H9 (cell line): ENCODE results near the gene TAF12. TPM values are rescaled to one million over a fixed set of nuclear protein-coding genes. Genes with fewer than 3 reads are reported as not detected.
"Not testable (repeated sequence)": the region's sequence is repeated elsewhere in the genome, so short reads cannot be mapped to it uniquely, and the experiment has no call there.

Experiments
- DNase-seq: peaks from one replicate; pipeline ENCODE4 v3.0.0-alpha.2; 2017
- H2AFZ ChIP-seq: one replicate; pipeline ENCODE4 v1.6.1; 2013; ENCODE audit warnings: mild to moderate bottlenecking, low read length, control low read depth, moderate library complexity
- H2AK5ac ChIP-seq: 2 replicates; pipeline ENCODE4 v1.6.1; 2013; ENCODE audit warnings: low read length, control low read depth, mixed read lengths; ENCODE audit not compliant: insufficient read length
- H2BK120ac ChIP-seq: one replicate; pipeline ENCODE4 v1.6.1; 2013; ENCODE audit warnings: low read depth, mild to moderate bottlenecking, low read length, control low read depth, inconsistent platforms; ENCODE audit not compliant: poor library complexity, severe bottlenecking
- H2BK12ac ChIP-seq: 2 replicates; pipeline ENCODE4 v1.6.1; 2013; ENCODE audit warnings: low read length, control low read depth, mixed read lengths, low read depth; ENCODE audit not compliant: insufficient read length
- H2BK15ac ChIP-seq: 2 replicates; pipeline ENCODE4 v1.6.1; 2013; ENCODE audit warnings: low read depth, low read length, control low read depth
- H2BK20ac ChIP-seq: one replicate; pipeline ENCODE4 v1.6.1; 2013; ENCODE audit warnings: low read depth, mild to moderate bottlenecking, low read length, control low read depth, inconsistent platforms; ENCODE audit not compliant: poor library complexity, severe bottlenecking
- H2BK5ac ChIP-seq: 2 replicates; pipeline ENCODE4 v1.6.1; 2013; ENCODE audit warnings: low read length, control low read depth, mixed read lengths; ENCODE audit not compliant: insufficient read length
- H3K14ac ChIP-seq: 2 replicates; pipeline ENCODE4 v1.6.1; 2013; ENCODE audit warnings: low read length, control low read depth; ENCODE audit not compliant: insufficient read depth
- H3K18ac ChIP-seq: 2 replicates; pipeline ENCODE4 v1.6.1; 2013; ENCODE audit warnings: low read depth, mild to moderate bottlenecking, mixed read lengths, low read length, control low read depth; ENCODE audit not compliant: insufficient read length
- H3K23ac ChIP-seq: 2 replicates; pipeline ENCODE4 v1.6.1; 2013; ENCODE audit warnings: low read length, control low read depth, mixed read lengths, low read depth; ENCODE audit not compliant: insufficient read length
- H3K23me2 ChIP-seq: 2 replicates; pipeline ENCODE4 v1.6.1; 2013; ENCODE audit warnings: low read depth, mild to moderate bottlenecking, mixed read lengths, low read length, control low read depth; ENCODE audit not compliant: insufficient read length, poor library complexity, severe bottlenecking
- H3K27ac ChIP-seq: 2 replicates; pipeline ENCODE4 v1.5.1; 2013; ENCODE audit warnings: low read length, control low read depth, mixed read lengths, low read depth; ENCODE audit not compliant: insufficient read length
- H3K27me3 ChIP-seq: 2 replicates; pipeline ENCODE4 v1.6.1; 2013; ENCODE audit warnings: low read length, control low read depth, inconsistent platforms; ENCODE audit not compliant: insufficient read depth
- H3K4ac ChIP-seq: 2 replicates; pipeline ENCODE4 v1.6.1; 2013; ENCODE audit warnings: low read depth, mild to moderate bottlenecking, control low read depth, inconsistent platforms, low read length, moderate library complexity
- H3K4me1 ChIP-seq: 2 replicates; pipeline ENCODE4 v1.6.1; 2013; ENCODE audit warnings: low read length, control low read depth, inconsistent platforms; ENCODE audit not compliant: insufficient read depth
- H3K4me2 ChIP-seq: 2 replicates; pipeline ENCODE4 v1.6.1; 2013; ENCODE audit warnings: low read length, control low read depth, mixed read lengths; ENCODE audit not compliant: insufficient read length, insufficient read depth
- H3K56ac ChIP-seq: 2 replicates; pipeline ENCODE4 v1.6.1; 2013; ENCODE audit warnings: low read depth, mild to moderate bottlenecking, mixed read lengths, low read length, control low read depth; ENCODE audit not compliant: insufficient read length
- H3K79me1 ChIP-seq: 2 replicates; pipeline ENCODE4 v1.6.1; 2013; ENCODE audit warnings: low read depth, mild to moderate bottlenecking, moderate library complexity, low read length, control low read depth, inconsistent platforms; ENCODE audit not compliant: insufficient read depth, poor library complexity, severe bottlenecking
- H3K79me2 ChIP-seq: 2 replicates; pipeline ENCODE4 v1.6.1; 2013; ENCODE audit warnings: low read length, control low read depth, inconsistent platforms; ENCODE audit not compliant: insufficient read depth
- H3K9ac ChIP-seq: 2 replicates; pipeline ENCODE4 v1.6.1; 2013; ENCODE audit warnings: low read length, control low read depth, mixed read lengths; ENCODE audit not compliant: insufficient read length; ENCODE audit errors: extremely low read depth
- H3K9me3 ChIP-seq: one replicate; pipeline ENCODE4 v1.6.1; 2013; ENCODE audit warnings: low read depth, low read length, inconsistent platforms; ENCODE audit not compliant: control insufficient read depth
- H3T11ph ChIP-seq: one replicate; pipeline ENCODE4 v1.6.1; 2013; ENCODE audit warnings: mild to moderate bottlenecking, low read length, control low read depth, inconsistent platforms
- H4K20me1 ChIP-seq: one replicate; pipeline ENCODE4 v1.6.1; 2013; ENCODE audit not compliant: control insufficient read depth, insufficient read length, insufficient read depth
- H4K5ac ChIP-seq: 2 replicates; pipeline ENCODE4 v1.6.1; 2013; ENCODE audit warnings: low read depth, mild to moderate bottlenecking, mixed read lengths, low read length, control low read depth; ENCODE audit not compliant: insufficient read length
- H4K8ac ChIP-seq: replicated peaks from 2 replicates; pipeline ENCODE4 v1.6.1; 2013; ENCODE audit warnings: low read length, control low read depth, mixed read lengths, low read depth; ENCODE audit not compliant: insufficient read length
- H4K91ac ChIP-seq: 2 replicates; pipeline ENCODE4 v1.6.1; 2013; ENCODE audit warnings: low read depth, mild to moderate bottlenecking, moderate library complexity, mixed read lengths, low read length, control low read depth; ENCODE audit not compliant: insufficient read length
- H3K27ac Mint-ChIP-seq, 3 experiments: 2 replicates in 2 of 3; 3 replicates in 1 of 3; pipeline ENCODE4 v1.8.0; 2020 to 2021; ENCODE audit warnings: mixed read lengths in 3 of 3, mild to moderate bottlenecking in 1 of 3, moderate library complexity in 1 of 3
- H3K27me3 Mint-ChIP-seq: 2 replicates; pipeline ENCODE4 v1.8.0; 2021; ENCODE audit warnings: low read depth, mild to moderate bottlenecking, moderate library complexity, mixed read lengths
- H3K36me3 Mint-ChIP-seq, 3 experiments: 2 replicates in 2 of 3; 3 replicates in 1 of 3; pipeline ENCODE4 v1.8.0; 2020 to 2021; ENCODE audit warnings: low read depth in 3 of 3, mixed read lengths in 3 of 3; ENCODE audit not compliant: insufficient read depth in 1 of 3
- H3K4me1 Mint-ChIP-seq, 2 experiments: 2 replicates each; pipeline ENCODE4 v1.8.0; 2020; ENCODE audit warnings: mixed read lengths in 2 of 2
- H3K4me3 Mint-ChIP-seq, 2 experiments: 2 replicates in 1 of 2; 3 replicates in 1 of 2; pipeline ENCODE4 v1.8.0; 2020 to 2021; ENCODE audit warnings: mild to moderate bottlenecking in 2 of 2, mixed read lengths in 2 of 2, moderate library complexity in 1 of 2
- H3K9me3 Mint-ChIP-seq, 2 experiments: 2 replicates in 1 of 2; 3 replicates in 1 of 2; pipeline ENCODE4 v1.8.0; 2020; ENCODE audit warnings: mild to moderate bottlenecking in 2 of 2, mixed read lengths in 2 of 2, moderate library complexity in 1 of 2
- WGBS: extraction: QIAGEN DNeasy Blood & Tissue Kit; methylation state at CpG from one replicate; pipeline ENCODE4 v1.1.7; 2013; ENCODE audit warnings: missing lambda C conversion rate, low lambda C conversion rate, mixed read lengths; ENCODE audit not compliant: insufficient read length; ENCODE audit errors: extremely low coverage; 5-methylcytosine and 5-hydroxymethylcytosine counted together
- total RNA-seq: library from RNA; stranded (reverse); gene quantifications from 2 replicates; pipeline ENCODE4 v1.2.1, GENCODE V29; 2021
- TF ChIP-seq, protein P1 (sequence below): fragments of 200-600 bp; sonication (generic); conservative IDR thresholded peaks from 3 replicates; pipeline ENCODE4 v1.8.0; 2021; ENCODE audit warnings: antibody characterized with exemption, mild to moderate bottlenecking

TAF12 gene
- total RNA-seq, 1 experiment from 2014 or later: 22.1 TPM

DNA sequence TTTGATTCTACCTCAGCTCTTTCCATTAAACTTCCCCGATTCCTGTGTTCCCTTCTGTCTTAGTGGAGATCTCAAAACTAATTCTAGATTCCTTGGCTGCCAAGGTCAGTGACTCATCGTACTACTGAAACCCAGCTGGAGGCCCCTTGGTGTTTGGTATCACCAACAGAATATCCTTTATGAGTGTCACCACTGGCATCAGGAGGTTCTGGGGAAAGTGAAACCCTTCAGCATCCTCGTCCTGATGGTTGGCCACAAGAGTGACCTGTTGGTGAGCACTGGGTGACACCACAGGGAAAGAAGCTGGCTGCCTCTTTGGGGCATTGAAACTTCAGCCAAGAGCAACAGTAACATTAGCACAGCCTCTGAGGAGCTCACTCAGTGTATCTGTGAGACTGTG lies 41.2 kb downstream of the TAF12 start:
- H3K18ac ChIP-seq: no peak overlapping the region
- H3K27ac ChIP-seq: no peak overlapping the region
- peaks cover 8 to 27% of the 10 kb centered on the region in 2 experiments for H3K4me1 Mint-ChIP-seq
- no peaks in the 10 kb centered on the region for H4K20me1 ChIP-seq
- H4K91ac ChIP-seq: no peak overlapping the region
- no CpG with 5 or more reads among the region's 3 CpGs for WGBS
- no peak overlapping the region for H2BK20ac ChIP-seq
- no peaks in the 10 kb centered on the region for H3K9me3 Mint-ChIP-seq
- no peak overlapping the region for H4K8ac ChIP-seq
- H2BK15ac ChIP-seq: no peak overlapping the region
- no peak overlapping the region for H3K56ac ChIP-seq
- TF ChIP-seq, protein P1, sequence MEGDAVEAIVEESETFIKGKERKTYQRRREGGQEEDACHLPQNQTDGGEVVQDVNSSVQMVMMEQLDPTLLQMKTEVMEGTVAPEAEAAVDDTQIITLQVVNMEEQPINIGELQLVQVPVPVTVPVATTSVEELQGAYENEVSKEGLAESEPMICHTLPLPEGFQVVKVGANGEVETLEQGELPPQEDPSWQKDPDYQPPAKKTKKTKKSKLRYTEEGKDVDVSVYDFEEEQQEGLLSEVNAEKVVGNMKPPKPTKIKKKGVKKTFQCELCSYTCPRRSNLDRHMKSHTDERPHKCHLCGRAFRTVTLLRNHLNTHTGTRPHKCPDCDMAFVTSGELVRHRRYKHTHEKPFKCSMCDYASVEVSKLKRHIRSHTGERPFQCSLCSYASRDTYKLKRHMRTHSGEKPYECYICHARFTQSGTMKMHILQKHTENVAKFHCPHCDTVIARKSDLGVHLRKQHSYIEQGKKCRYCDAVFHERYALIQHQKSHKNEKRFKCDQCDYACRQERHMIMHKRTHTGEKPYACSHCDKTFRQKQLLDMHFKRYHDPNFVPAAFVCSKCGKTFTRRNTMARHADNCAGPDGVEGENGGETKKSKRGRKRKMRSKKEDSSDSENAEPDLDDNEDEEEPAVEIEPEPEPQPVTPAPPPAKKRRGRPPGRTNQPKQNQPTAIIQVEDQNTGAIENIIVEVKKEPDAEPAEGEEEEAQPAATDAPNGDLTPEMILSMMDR: no peak
- no peak for DNase-seq
- no peak overlapping the region for H2AK5ac ChIP-seq
- H3K9ac ChIP-seq: no peak overlapping the region
- no peak overlapping the region for H3K4ac ChIP-seq
- H3K23ac ChIP-seq: no peak overlapping the region
- no peaks in the 10 kb centered on the region for H3K9me3 ChIP-seq
- H3K79me1 ChIP-seq: no peaks in the 10 kb centered on the region
- H2BK120ac ChIP-seq: no peak overlapping the region
- H3K79me2 ChIP-seq: no peaks in the 10 kb centered on the region
- H3K14ac ChIP-seq: no peak overlapping the region
- no peaks in the 10 kb centered on the region for H3K23me2 ChIP-seq
- H3K4me3 Mint-ChIP-seq: no peak overlapping the region
- H3K27ac Mint-ChIP-seq: peak overlapping the region; percentile 23 to 81 (median 46); a peak in 4 of 7 replicates
- no peak overlapping the region for H2AFZ ChIP-seq
- H2BK12ac ChIP-seq: no peak overlapping the region
- H3K4me1 ChIP-seq: no peaks in the 10 kb centered on the region
- peaks cover 3 to 28% (median 10%) of the 10 kb centered on the region in 3 experiments; a peak in 6 of 7 replicates for H3K36me3 Mint-ChIP-seq
- no peak overlapping the region for H2BK5ac ChIP-seq
- H3K27me3 Mint-ChIP-seq: no peaks in the 10 kb centered on the region
- H3K27me3 ChIP-seq: no peaks in the 10 kb centered on the region
- H4K5ac ChIP-seq: no peak overlapping the region
- H3K4me2 ChIP-seq: no peak overlapping the region
- H3T11ph ChIP-seq: no peak overlapping the region

DNA sequence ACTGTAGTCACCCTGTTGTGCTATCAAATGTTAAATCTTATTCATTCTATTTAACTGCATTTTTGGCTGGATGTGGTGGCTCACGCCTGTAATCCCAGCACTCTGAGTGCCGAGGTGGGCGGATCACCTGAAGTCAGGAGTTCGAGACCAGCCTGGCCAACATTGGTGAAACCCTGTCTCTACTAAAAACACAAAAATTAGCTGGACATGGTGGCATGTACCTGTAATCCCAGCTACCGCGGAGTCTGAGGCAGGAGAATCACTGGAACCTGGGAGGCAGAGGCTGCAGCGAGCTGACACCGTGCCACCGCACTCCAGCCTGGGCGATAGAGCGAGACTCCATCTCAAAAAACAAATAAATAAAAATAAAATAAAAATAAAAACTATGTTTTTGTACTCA lies 46.6 kb downstream of the TAF12 start:
- H3K4me1 ChIP-seq: not testable (repeated sequence)

More for the DNA sequence above, 46.6 kb downstream of the TAF12 start:
- Mint-ChIP-seq H3K4me1 (peaks cover 36 to 44% of the 10 kb centered on the region in 2 experiments), H3K27ac (peak overlapping the region in 2 of 3 experiments; percentile 34 to 51; a peak in 1 of 7 replicates), H3K36me3 (peaks cover 0 to 12% (median 4%) of the 10 kb centered on the region in 3 experiments; a peak in 3 of 7 replicates)
- H3K18ac ChIP-seq, H4K20me1 ChIP-seq, H3K23me2 ChIP-seq, H3K9me3 ChIP-seq, H3K27me3 ChIP-seq, H3K14ac ChIP-seq, H4K8ac ChIP-seq, H2AK5ac ChIP-seq, H3K79me2 ChIP-seq, H3K79me1 ChIP-seq, H3K4me3 Mint-ChIP-seq, H2BK20ac ChIP-seq, H4K5ac ChIP-seq, H3K4ac ChIP-seq, H3K23ac ChIP-seq, DNase-seq, H3T11ph ChIP-seq, H3K27me3 Mint-ChIP-seq, H2BK5ac ChIP-seq, H2BK120ac ChIP-seq, H3K27ac ChIP-seq, H4K91ac ChIP-seq, H2AFZ ChIP-seq, H3K9me3 Mint-ChIP-seq, H3K4me2 ChIP-seq, H2BK12ac ChIP-seq, H2BK15ac ChIP-seq, H3K9ac ChIP-seq, H3K56ac ChIP-seq: not testable (repeated sequence)
- WGBS: no CpG with 5 or more reads among the region's 11 CpGs
